ENCODE measurements around the gene RAD54L.
"Not testable (repeated sequence)": the region's sequence is repeated elsewhere in the genome, so short reads cannot be mapped to it uniquely, and the experiment has no call there.

RAD54L gene

DNA sequence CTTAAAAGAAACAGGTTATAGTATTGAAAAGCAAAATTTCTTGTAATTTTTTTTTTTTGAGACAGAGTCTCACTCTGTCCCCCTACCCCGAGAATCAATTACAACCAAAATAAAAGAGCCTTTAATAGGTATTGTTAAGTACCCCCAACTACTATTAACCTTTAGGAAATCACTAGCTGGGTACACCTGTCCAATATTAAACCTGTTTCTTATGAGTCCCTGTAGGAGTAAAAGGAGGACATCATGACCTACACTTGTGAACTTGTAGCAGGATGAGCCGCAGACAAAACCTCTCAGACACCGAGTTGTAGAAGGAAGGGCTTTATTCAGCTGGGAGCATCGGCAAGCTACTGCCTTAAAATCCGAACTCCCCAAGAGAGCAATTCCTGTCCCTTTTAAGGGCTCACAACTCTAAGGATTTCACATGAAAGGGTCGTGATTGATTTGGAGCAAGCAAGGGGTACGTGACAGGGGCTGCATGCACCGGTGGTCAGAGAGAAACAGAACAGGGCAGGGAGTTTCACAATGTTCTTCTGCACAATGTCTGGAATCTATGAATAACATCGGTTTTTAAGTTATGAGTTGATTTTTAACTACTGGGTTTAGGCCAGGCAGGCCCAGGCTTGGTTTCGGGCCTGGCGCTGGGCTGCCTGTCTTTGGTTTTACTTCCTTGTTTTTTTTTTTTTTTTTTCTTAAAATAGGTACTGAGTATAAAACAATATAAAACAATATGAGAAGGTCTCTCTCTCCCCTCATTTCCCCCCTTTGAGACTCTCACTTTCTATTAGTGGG, 77.9 kb downstream of the RAD54L start:
- DNase-seq, result not testable (repeated sequence)

Measured in NCI-H2029 (cell line).